Smooth muscle cell (in vitro differentiated cells): ENCODE measurements around the gene MCEMP1. TPM values are rescaled to one million over a fixed set of nuclear protein-coding genes. Genes with fewer than 3 reads are reported as not detected.

ENCODE experiments used
- DNase-seq: peaks from one replicate; lab custom pipeline; 2025; ENCODE audit not compliant: unreplicated experiment; lab: John Stamatoyannopoulos, UW
- H2AFZ ChIP-seq: fragments of 200-600 bp; sonication (generic); 2 replicates; pipeline ENCODE4 v1.6.0; 2016; ENCODE audit warnings: antibody characterized with exemption, low read depth, mild to moderate bottlenecking
- H3F3A ChIP-seq: fragments of 200-600 bp; sonication (generic); 2 replicates; pipeline ENCODE4 v1.6.0; 2017; ENCODE audit warnings: antibody characterized with exemption, low read depth
- H3K27ac ChIP-seq: fragments of 200-600 bp; sonication (generic); 2 replicates; pipeline ENCODE4 v1.5.1; 2016; ENCODE audit warnings: low read depth, mild to moderate bottlenecking
- H3K27me3 ChIP-seq: fragments of 200-600 bp; sonication (generic); 2 replicates; pipeline ENCODE4 v1.6.1; 2016; ENCODE audit warnings: low read depth, mild to moderate bottlenecking
- H3K36me3 ChIP-seq: fragments of 200-600 bp; sonication (generic); 2 replicates; pipeline ENCODE4 v1.5.1; 2016; ENCODE audit warnings: low read depth
- H3K4me1 ChIP-seq: fragments of 200-600 bp; sonication (generic); 2 replicates; pipeline ENCODE4 v1.5.1; 2016; ENCODE audit warnings: low read depth
- H3K4me2 ChIP-seq: fragments of 200-600 bp; sonication (generic); 2 replicates; pipeline ENCODE4 v1.6.0; 2016; ENCODE audit warnings: mild to moderate bottlenecking
- H3K4me3 ChIP-seq: fragments of 200-600 bp; sonication (generic); 2 replicates; pipeline ENCODE4 v1.5.1; 2016; ENCODE audit warnings: mild to moderate bottlenecking
- H3K79me2 ChIP-seq: fragments of 200-600 bp; sonication (generic); 2 replicates; pipeline ENCODE4 v1.6.0; 2016; ENCODE audit warnings: low read depth, mild to moderate bottlenecking
- H3K9ac ChIP-seq: fragments of 200-600 bp; sonication (generic); 2 replicates; pipeline ENCODE4 v1.6.0; 2016; ENCODE audit warnings: low read depth
- H3K9me3 ChIP-seq: fragments of 200-600 bp; sonication (generic); replicated peaks from 2 replicates; pipeline ENCODE4 v1.5.1; 2016; ENCODE audit warnings: low read depth
- H4K20me1 ChIP-seq: fragments of 200-600 bp; sonication (generic); 2 replicates; pipeline ENCODE4 v1.6.0; 2016; ENCODE audit warnings: low read depth
- WGBS: methylation state at CpG from one replicate; pipeline ENCODE4 v1.1.7; 2016; ENCODE audit warnings: low lambda C conversion rate; 5-methylcytosine and 5-hydroxymethylcytosine counted together
- polyA plus RNA-seq: library from polyadenylated mRNA; unstranded; fragments of >200 nt; fragmentation: Nextera tagmentation; extraction: Ambion mirVana; gene quantifications from 2 replicates; pipeline ENCODE4 v1.2.1, GENCODE V29; 2016
- total RNA-seq: library from RNA; depleted of rRNA; stranded (reverse); fragments of >200 nt; gene quantifications from 2 replicates; pipeline ENCODE4 v1.2.3, GENCODE V29; 2014
- TF ChIP-seq, protein P1 (sequence below): fragments of 200-600 bp; sonication (generic); IDR thresholded peaks from 2 replicates; pipeline ENCODE4 v1.5.1; 2017; ENCODE audit warnings: borderline replicate concordance, mild to moderate bottlenecking, antibody characterized with exemption; ENCODE audit not compliant: insufficient read depth, poor library complexity, severe bottlenecking

Gene MCEMP1
- total and polyA plus RNA-seq, 2 experiments from 2014 or later, result not detected

DNA sequence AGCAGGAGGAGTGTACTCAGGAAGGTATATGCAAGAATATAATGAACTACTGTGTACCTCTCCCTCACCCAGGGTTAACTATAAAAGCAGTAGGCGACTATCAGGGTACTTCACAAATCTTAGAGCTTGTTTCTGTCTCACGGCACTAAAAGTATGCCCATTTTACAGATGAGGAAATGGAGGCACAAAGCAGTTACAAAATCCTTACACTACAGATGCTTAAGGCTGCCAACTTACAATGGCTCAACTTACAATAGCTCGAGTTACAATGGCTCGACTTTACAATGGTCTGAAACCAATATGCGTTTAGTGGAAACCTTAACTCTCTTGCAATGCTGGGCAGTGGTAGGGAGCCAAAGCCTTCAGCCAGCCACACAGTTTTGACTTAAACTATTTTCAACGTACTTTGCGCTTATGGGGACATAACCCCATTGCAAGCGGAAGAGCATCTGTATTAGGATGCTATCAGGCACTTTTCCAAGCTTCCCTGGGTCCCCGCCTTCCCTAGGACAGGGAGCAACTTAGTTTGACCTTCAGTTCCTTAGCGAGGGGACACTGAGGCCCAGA lies 20.9 kb downstream of the MCEMP1 start:
- 85% methylated on average over 10 of the region's 10 CpGs for WGBS
- Histone ChIP-seq H3K27ac (no peak overlapping the region), H3F3A (no peaks in the 10 kb centered on the region), H3K4me2 (no peak overlapping the region), H4K20me1 (no peaks in the 10 kb centered on the region), H3K27me3 (peaks cover 12% of the 10 kb centered on the region), H3K4me3 (no peak overlapping the region), H2AFZ (no peak overlapping the region), H3K9me3 (no peaks in the 10 kb centered on the region), H3K36me3 (no peaks in the 10 kb centered on the region), H3K9ac (no peak overlapping the region), H3K4me1 (no peaks in the 10 kb centered on the region), H3K79me2 (no peaks in the 10 kb centered on the region)
- DNase-seq, result no peak
- TF ChIP-seq, protein P1, sequence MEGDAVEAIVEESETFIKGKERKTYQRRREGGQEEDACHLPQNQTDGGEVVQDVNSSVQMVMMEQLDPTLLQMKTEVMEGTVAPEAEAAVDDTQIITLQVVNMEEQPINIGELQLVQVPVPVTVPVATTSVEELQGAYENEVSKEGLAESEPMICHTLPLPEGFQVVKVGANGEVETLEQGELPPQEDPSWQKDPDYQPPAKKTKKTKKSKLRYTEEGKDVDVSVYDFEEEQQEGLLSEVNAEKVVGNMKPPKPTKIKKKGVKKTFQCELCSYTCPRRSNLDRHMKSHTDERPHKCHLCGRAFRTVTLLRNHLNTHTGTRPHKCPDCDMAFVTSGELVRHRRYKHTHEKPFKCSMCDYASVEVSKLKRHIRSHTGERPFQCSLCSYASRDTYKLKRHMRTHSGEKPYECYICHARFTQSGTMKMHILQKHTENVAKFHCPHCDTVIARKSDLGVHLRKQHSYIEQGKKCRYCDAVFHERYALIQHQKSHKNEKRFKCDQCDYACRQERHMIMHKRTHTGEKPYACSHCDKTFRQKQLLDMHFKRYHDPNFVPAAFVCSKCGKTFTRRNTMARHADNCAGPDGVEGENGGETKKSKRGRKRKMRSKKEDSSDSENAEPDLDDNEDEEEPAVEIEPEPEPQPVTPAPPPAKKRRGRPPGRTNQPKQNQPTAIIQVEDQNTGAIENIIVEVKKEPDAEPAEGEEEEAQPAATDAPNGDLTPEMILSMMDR, result no peak

DNA sequence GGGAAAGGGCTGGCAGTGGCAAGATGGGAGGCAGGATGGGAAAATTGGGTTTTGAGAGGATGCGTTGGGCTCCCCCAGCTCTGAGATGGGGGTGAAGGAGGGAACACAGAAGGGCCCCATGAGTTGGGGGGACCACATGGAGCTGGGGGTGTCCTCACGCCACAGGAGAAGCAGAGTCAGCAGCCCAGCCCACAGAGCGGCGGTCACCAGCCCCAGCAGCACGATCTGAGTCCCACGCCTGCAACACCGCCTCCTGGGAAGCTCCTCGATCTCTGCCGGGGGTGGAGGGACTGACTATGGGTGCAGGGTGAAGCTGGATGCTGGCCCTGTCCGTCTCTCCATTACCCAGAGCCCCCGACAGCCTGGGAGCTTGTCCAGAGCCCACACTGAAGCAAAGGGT lies 21.7 kb downstream of the MCEMP1 start:
- H3K4me1 ChIP-seq, result no peaks in the 10 kb centered on the region
- no peak overlapping the region for H3K27ac ChIP-seq
- no peaks in the 10 kb centered on the region for H3K36me3 ChIP-seq
- no peak overlapping the region for H2AFZ ChIP-seq
- no peaks in the 10 kb centered on the region for H4K20me1 ChIP-seq
- no peak overlapping the region for H3K4me2 ChIP-seq
- DNase-seq, result no peak
- H3F3A ChIP-seq, result no peaks in the 10 kb centered on the region
- H3K4me3 ChIP-seq, result no peak overlapping the region
- no peaks in the 10 kb centered on the region for H3K79me2 ChIP-seq
- no peak overlapping the region for H3K9ac ChIP-seq
- H3K27me3 ChIP-seq, result peaks cover 12% of the 10 kb centered on the region
- TF ChIP-seq, protein P1, result no peak
- 72% methylated on average over 3 of the region's 11 CpGs for WGBS
- no peaks in the 10 kb centered on the region for H3K9me3 ChIP-seq

DNA sequence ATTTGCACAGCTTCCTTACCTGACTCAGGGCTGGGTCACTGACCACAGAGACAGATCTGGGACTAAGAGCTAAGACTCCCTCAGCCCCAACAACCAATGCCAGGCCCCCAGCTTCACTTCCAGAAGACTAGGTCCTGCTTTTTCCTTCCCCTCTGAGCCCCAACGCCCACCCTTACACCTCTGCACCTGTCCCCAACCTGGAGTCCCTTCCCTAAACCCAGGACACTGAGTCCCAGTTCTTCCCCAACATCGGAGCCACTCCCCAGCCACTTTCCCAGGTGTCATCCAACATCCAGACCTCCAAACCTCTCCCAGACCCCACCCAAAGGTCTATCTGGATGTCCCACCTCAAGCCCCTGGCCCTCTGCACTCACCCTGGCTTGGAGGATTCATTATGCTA lies 22.1 kb downstream of the MCEMP1 start:
- no peaks in the 10 kb centered on the region for H3F3A ChIP-seq
- no peak overlapping the region for H3K4me2 ChIP-seq
- no peaks in the 10 kb centered on the region for H4K20me1 ChIP-seq
- H3K4me1 ChIP-seq, result no peaks in the 10 kb centered on the region
- DNase-seq, result no peak
- no peaks in the 10 kb centered on the region for H3K9me3 ChIP-seq
- TF ChIP-seq, protein P1, result no peak
- peaks cover 12% of the 10 kb centered on the region for H3K27me3 ChIP-seq
- 63% methylated on average over 2 of the region's 2 CpGs for WGBS
- no peak overlapping the region for H3K27ac ChIP-seq
- H2AFZ ChIP-seq, result no peak overlapping the region
- no peak overlapping the region for H3K4me3 ChIP-seq
- no peaks in the 10 kb centered on the region for H3K79me2 ChIP-seq
- H3K36me3 ChIP-seq, result no peaks in the 10 kb centered on the region
- no peak overlapping the region for H3K9ac ChIP-seq
